Breast epithelium (tissue), 4 donors: Measurements from ENCODE around the gene PAMR1. TPM values are rescaled to one million over a fixed set of nuclear protein-coding genes. Genes with fewer than 3 reads are reported as not detected.
A peak's percentile ranks its signal among the peaks of the same experiment; 100 is the strongest.

Experiments used
- DNase-seq, 2 donors: peaks; one replicate each; pipeline ENCODE4 v3.0.0-alpha.2; 2019; ENCODE audit warnings: low spot score in 2 of 2
- H3K27ac ChIP-seq, 2 donors: fragments of 200-600 bp; sonication (generic) in 1 of 2; one replicate each; pipeline ENCODE4 v1.5.1; 2016 to 2019; ENCODE audit warnings: mild to moderate bottlenecking in 1 of 2
- H3K27me3 ChIP-seq, 2 donors: fragments of 200-600 bp; sonication (generic) in 1 of 2; one replicate each; pipeline versions ENCODE4 v1.5.1 to v1.6.0; 2017 to 2019; ENCODE audit warnings: control low read depth in 1 of 2, mild to moderate bottlenecking in 1 of 2
- H3K36me3 ChIP-seq: fragments of 200-600 bp; one replicate; pipeline ENCODE4 v1.5.1; 2019
- H3K4me1 ChIP-seq, 2 donors: fragments of 200-600 bp; sonication (generic); one replicate each; pipeline ENCODE4 v1.5.1; 2016 to 2019; ENCODE audit warnings: control low read depth in 1 of 2
- H3K4me3 ChIP-seq, 3 donors: fragments of 200-600 bp; sonication (generic); 1 replicate in 2 of 3; 2 replicates in 1 of 3; pipeline ENCODE4 v1.5.1; 2016 to 2019; ENCODE audit warnings: mild to moderate bottlenecking in 3 of 3, moderate library complexity in 2 of 3
- H3K9me3 ChIP-seq, 2 donors: fragments of 200-600 bp; sonication (generic) in 1 of 2; one replicate each; pipeline ENCODE4 v1.5.1; 2016 to 2019; ENCODE audit warnings: control low read depth in 1 of 2
- CTCF ChIP-seq, 3 donors: fragments of 450-650 bp; IDR thresholded peaks; one replicate each; pipeline ENCODE4 v1.5.1; 2016 to 2017; ENCODE audit warnings: antibody characterized with exemption in 3 of 3, mild to moderate bottlenecking in 3 of 3, moderate library complexity in 3 of 3
- POLR2A ChIP-seq: fragments of 450-650 bp; IDR thresholded peaks from one replicate; pipeline ENCODE4 v1.6.1; 2016; ENCODE audit warnings: antibody characterized with exemption, mild to moderate bottlenecking, moderate library complexity
- POLR2AphosphoS5 ChIP-seq, 3 donors: sonication (generic); formaldehyde crosslinking; IDR thresholded peaks; one replicate each; pipeline ENCODE4 v1.6.1; 2017; ENCODE audit warnings: antibody characterized with exemption in 3 of 3
- intact Hi-C: fragments of 100-400 bp; cut with DNase I; formaldehyde crosslinking; loops from one replicate; pipeline ENCODE4 v1.15.1; 2023; ENCODE audit warnings: low total_unique reads
- total RNA-seq, 3 donors: library from RNA; depleted of rRNA; stranded (reverse); fragments of >200 nt; gene quantifications; one replicate each; pipeline ENCODE4 v1.1.0, GENCODE V29; 2016

Gene PAMR1
- total RNA-seq = 10 to 100 TPM in 2 of 3 donors, 1 to 10 TPM in 1; 8.8 to 36.4 (median 11.3) TPM

GRCh38 chr11:35525501-35526175 is at the start of gene PAMR1:
TSS of gene PAMR1 (minus strand) at chr11:35525616. CDS start at chr11:35525585, 31 bp downstream.
- intact Hi-C loops = no loop called here
- peak within 1 kb of the TSS; percentile 42 to 66 (median 47) for H3K4me3 ChIP-seq
- DNase-seq = peak; percentile 58 to 71

GRCh38 chr11:35571696-35572095 is 46.3 kb upstream of the PAMR1 start:
- Histone ChIP-seq H3K4me1 (no peaks in the 10 kb centered on the region), H3K9me3 (no peaks in the 10 kb centered on the region), H3K27me3 (no peaks in the 10 kb centered on the region), H3K36me3 (no peaks in the 10 kb centered on the region), H3K27ac (no peak overlapping the region), H3K4me3 (no peak overlapping the region)
- TF ChIP-seq POLR2A = no peak
- TF ChIP-seq POLR2AphosphoS5 (IDR thresholded peaks at IDR 0.05) = no peak
- no peak for TF ChIP-seq CTCF (IDR thresholded peaks at IDR 0.05)
- intact Hi-C loops = loop anchor here (2.0 kb wide), 1 partner anchor 219 kb away; no protein-coding TSS in a partner anchor
- no peak for DNase-seq

More at GRCh38 chr11:35525501-35526175, at the start of gene PAMR1:
- H3K4me1 ChIP-seq = peaks cover 0 to 6% of the 10 kb centered on the region in 2 donors
- no peaks in the 10 kb centered on the region for H3K9me3 ChIP-seq
- H3K27me3 ChIP-seq = peaks cover 0 to 10% of the 10 kb centered on the region in 2 donors
- peak within 1 kb of the TSS; percentile 57 to 67 for H3K27ac ChIP-seq
- no peaks in the 10 kb centered on the region for H3K36me3 ChIP-seq
- no peak for TF ChIP-seq CTCF (IDR thresholded peaks at IDR 0.05)
- no peak for TF ChIP-seq POLR2A
- peak in 1 of 3 donors; percentile 46 for TF ChIP-seq POLR2AphosphoS5 (IDR thresholded peaks at IDR 0.05)

GRCh38 chr11:35567737-35568465 is 42.5 kb upstream of the PAMR1 start:
- H3K9me3 ChIP-seq = no peaks in the 10 kb centered on the region
- H3K27me3 ChIP-seq = no peaks in the 10 kb centered on the region
- H3K4me1 ChIP-seq = no peaks in the 10 kb centered on the region
- intact Hi-C loops = no loop called here
- peak overlapping the region; percentile 73 for H3K27ac ChIP-seq
- no peaks in the 10 kb centered on the region for H3K36me3 ChIP-seq
- DNase-seq = peak in 1 of 2 donors; percentile 89
- H3K4me3 ChIP-seq = no peak overlapping the region
- TF ChIP-seq POLR2A = no peak
- TF ChIP-seq CTCF (IDR thresholded peaks at IDR 0.05) = no peak
- TF ChIP-seq POLR2AphosphoS5 (IDR thresholded peaks at IDR 0.05) = peak in 2 of 3 donors; percentile 26 to 73

GRCh38 chr11:35566885-35567284 is 41.5 kb upstream of the PAMR1 start:
- H3K9me3 ChIP-seq = no peaks in the 10 kb centered on the region
- no peak for TF ChIP-seq CTCF (IDR thresholded peaks at IDR 0.05)
- TF ChIP-seq POLR2A = no peak
- no peak for TF ChIP-seq POLR2AphosphoS5 (IDR thresholded peaks at IDR 0.05)
- DNase-seq = no peak
- intact Hi-C loops = no loop called here
- H3K27ac ChIP-seq = peak overlapping the region in 1 of 2 donors; percentile 73
- no peaks in the 10 kb centered on the region for H3K4me1 ChIP-seq
- H3K27me3 ChIP-seq = no peaks in the 10 kb centered on the region
- no peaks in the 10 kb centered on the region for H3K36me3 ChIP-seq
- no peak overlapping the region for H3K4me3 ChIP-seq

- DNase-seq = no peak
- TF ChIP-seq CTCF (IDR thresholded peaks at IDR 0.05) = no peak
- TF ChIP-seq POLR2AphosphoS5 (IDR thresholded peaks at IDR 0.05) = no peak
- TF ChIP-seq POLR2A = no peak
- Histone ChIP-seq H3K4me3 (no peak overlapping the region), H3K27me3 (no peaks in the 10 kb centered on the region), H3K36me3 (no peaks in the 10 kb centered on the region), H3K9me3 (no peaks in the 10 kb centered on the region), H3K27ac (no peak overlapping the region), H3K4me1 (no peaks in the 10 kb centered on the region)
- intact Hi-C loops = no loop called here
Measured at GRCh38 chr11:35566181-35566580, 40.8 kb upstream of the PAMR1 start.
